Inflammatory macrophage treated with lipopolysaccharide for 4 hours (primary cell): Measurements from ENCODE around the gene GLB1L3.

Experiments used
- DNase-seq: peaks from one replicate; pipeline ENCODE4 v3.0.0-alpha.2; 2020

GLB1L3 gene

GRCh38 chr11:134346101-134346975 lies 70.2 kb downstream of the GLB1L3 start:
- no peak for DNase-seq

- no peak for DNase-seq
Observed at GRCh38 chr11:134346976-134347350, 70.8 kb downstream of the GLB1L3 start.

GRCh38 chr11:134347441-134347840 lies 71.3 kb downstream of the GLB1L3 start:
- DNase-seq, result no peak

GRCh38 chr11:134349109-134349801 lies 73.1 kb downstream of the GLB1L3 start:
- no peak for DNase-seq

GRCh38 chr11:134349802-134350355 lies 73.7 kb downstream of the GLB1L3 start:
- DNase-seq, result no peak

- no peak for DNase-seq
Observed at GRCh38 chr11:134350381-134350780, 74.2 kb downstream of the GLB1L3 start.

- no peak for DNase-seq
Observed at GRCh38 chr11:134352111-134352510, 75.9 kb downstream of the GLB1L3 start.

- DNase-seq, result no peak
Observed at GRCh38 chr11:134355136-134355535, 79.0 kb downstream of the GLB1L3 start.

GRCh38 chr11:134355656-134356055 lies 79.5 kb downstream of the GLB1L3 start:
- no peak for DNase-seq

- DNase-seq, result no peak
Observed at GRCh38 chr11:134356656-134357544, 80.7 kb downstream of the GLB1L3 start.

GRCh38 chr11:134357545-134357839 lies 81.3 kb downstream of the GLB1L3 start:
- no peak for DNase-seq

GRCh38 chr11:134358165-134358855 lies 82.1 kb downstream of the GLB1L3 start:
- no peak for DNase-seq

GRCh38 chr11:134358856-134359490 lies 82.8 kb downstream of the GLB1L3 start:
- DNase-seq, result no peak

- DNase-seq, result no peak
Observed at GRCh38 chr11:134359646-134360045, 83.5 kb downstream of the GLB1L3 start.

- DNase-seq, result peak; percentile 46
Observed at GRCh38 chr11:134360050-134360835, 84.1 kb downstream of the GLB1L3 start.

GRCh38 chr11:134361661-134362060 lies 85.5 kb downstream of the GLB1L3 start:
- DNase-seq, result no peak

- no peak for DNase-seq
Observed at GRCh38 chr11:134362192-134362901, 86.2 kb downstream of the GLB1L3 start.

- no peak for DNase-seq
Observed at GRCh38 chr11:134363161-134363560, 87.0 kb downstream of the GLB1L3 start.

GRCh38 chr11:134363592-134363991 lies 87.4 kb downstream of the GLB1L3 start:
- DNase-seq, result no peak

- no peak for DNase-seq
Observed at GRCh38 chr11:134364261-134364660, 88.1 kb downstream of the GLB1L3 start.
